Adrenal gland (tissue), 12 donors: ENCODE measurements around the gene NUP42. TPM values are rescaled to one million over a fixed set of nuclear protein-coding genes. Genes with fewer than 3 reads are reported as not detected.
A peak's percentile ranks its signal among the peaks of the same experiment; 100 is the strongest.

ENCODE experiments used
- DNase-seq, 7 donors: peaks; one replicate each; pipeline ENCODE4 v3.0.0-alpha.2; 2019 to 2020
- H3K27ac ChIP-seq, 5 donors: fragments of 200-600 bp; sonication (generic) in 4 of 5; 1 replicate in 3 of 5; 2 replicates in 2 of 5; pipeline versions ENCODE4 v1.5.1 to v1.8.0; 2016 to 2020; ENCODE audit warnings: mild to moderate bottlenecking in 1 of 5
- H3K27me3 ChIP-seq: fragments of 200-600 bp; 2 replicates; pipeline ENCODE4 v1.8.0; 2021
- H3K36me3 ChIP-seq, 2 donors: fragments of 200-600 bp; replicated peaks in 1 of 2; 1 replicate in 1 of 2; 2 replicates in 1 of 2; pipeline versions ENCODE4 v1.5.1 to v1.8.0; 2018 to 2022
- H3K4me1 ChIP-seq, 2 donors: fragments of 200-600 bp; replicated peaks in 1 of 2; 1 replicate in 1 of 2; 2 replicates in 1 of 2; pipeline versions ENCODE4 v1.5.1 to v1.8.0; 2018 to 2021
- H3K4me3 ChIP-seq, 4 donors: fragments of 200-600 bp; sonication (generic) in 3 of 4; one replicate each; pipeline ENCODE4 v1.5.1; 2016 to 2018
- H3K9me3 ChIP-seq, 3 donors: fragments of 200-600 bp; sonication (generic) in 1 of 3; replicated peaks in 1 of 3; 1 replicate in 2 of 3; 2 replicates in 1 of 3; pipeline versions ENCODE4 v1.5.1 to v1.8.0; 2016 to 2021
- POLR2A ChIP-seq, 2 donors: fragments of 450-650 bp; IDR thresholded peaks; one replicate each; pipeline ENCODE4 v1.6.1; 2017; ENCODE audit warnings: antibody characterized with exemption in 2 of 2, mild to moderate bottlenecking in 2 of 2, moderate library complexity in 1 of 2
- WGBS, 4 donors: extraction: QIAGEN DNeasy Blood & Tissue Kit in 2 of 4; methylation state at CpG; one replicate each; pipeline versions ENCODE4 v1.1.5 to v1.1.7; 2013 to 2017; 5-methylcytosine and 5-hydroxymethylcytosine counted together
- intact Hi-C, 2 donors: fragments of 100-400 bp; cut with DNase I; formaldehyde crosslinking; loops; one replicate each; pipeline versions ENCODE4 v1.14.1 to v1.15.0; 2022 to 2023
- polyA plus RNA-seq, 3 donors: library from polyadenylated mRNA; stranded (reverse); fragments of 200-250 nt in 2 of 3; fragments of 350-450 nt in 1 of 3; fragmentation: Illumina TruSeq in 1 of 3; extraction: RNeasy Lipid Tissue Mini Kit (QIAGEN cat#74804) in 1 of 3; gene quantifications; one replicate each; pipeline ENCODE4 v1.2.3, GENCODE V29; 2013 to 2014
- total RNA-seq, 9 donors: library from RNA; depleted of rRNA in 4 of 9; stranded (reverse); fragments of >200 nt in 4 of 9; fragments of 120-200 nt in 1 of 9; fragmentation: NEBNext Ultra II Directional in 1 of 9; extraction: Animal tissue kit (Norgen Biotek cat#: 25700) in 1 of 9; gene quantifications; one replicate each; pipeline versions ENCODE4 v1.1.0 to v1.2.4, GENCODE V29; 2013 to 2023
- TF ChIP-seq, protein P1 (sequence below), 6 experiments: fragments of 450-650 bp in 4 of 6; fragments of 200-600 bp in 2 of 6; sonication (generic) in 1 of 6; IDR thresholded peaks; 1 replicate in 5 of 6; 2 replicates in 1 of 6; pipeline versions ENCODE4 v1.5.1 to v1.8.0; 2016 to 2021; ENCODE audit warnings: antibody characterized with exemption in 6 of 6, mild to moderate bottlenecking in 2 of 6, moderate library complexity in 1 of 6
- donor health status: healthy with polysubstance abuse.
- donor health status: Bipolar disorder and iron deficiency.
- donor health status: DM: yes; HTN: yes; CAD: no.
- donor health status: DM: no; HTN: no; CAD: no.
- donor health status: DM: no; HTN: no; CAD: no.
- donor health status: DM: yes; HTN: yes; CAD: no.

NUP42 gene
- total and polyA plus RNA-seq, 12 donors: 20.6 to 56.2 (median 32.7) TPM

DNA sequence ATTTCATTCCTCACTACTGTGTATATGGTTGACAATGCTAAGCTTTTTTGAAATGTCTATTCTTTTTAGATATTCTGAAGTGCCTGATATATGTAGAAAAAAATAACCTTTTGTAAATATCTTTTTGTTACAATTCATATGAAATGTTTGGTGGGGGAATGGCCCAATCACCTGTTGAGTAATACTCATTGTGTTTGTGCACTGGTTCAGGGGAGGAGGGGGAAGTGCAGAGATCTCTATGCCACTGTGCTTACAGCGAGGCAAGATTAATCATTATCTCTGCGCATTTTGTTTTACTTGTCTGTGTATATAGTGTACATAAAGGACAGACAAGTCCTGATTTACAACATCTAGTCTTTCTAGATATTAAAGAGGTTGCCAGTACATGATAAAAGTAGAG, 25.2 kb downstream of the NUP42 start:
- intact Hi-C loops: no loop called here
- Histone ChIP-seq H3K27ac (no peak overlapping the region), H3K9me3 (no peaks in the 10 kb centered on the region), H3K27me3 (no peaks in the 10 kb centered on the region), H3K4me3 (no peak overlapping the region), H3K4me1 (peaks cover 0 to 4% of the 10 kb centered on the region in 2 donors), H3K36me3 (no peaks in the 10 kb centered on the region)
- 76 to 88% (median 81%) methylated on average over 2 of the region's 2 CpGs for WGBS, 4 donors
- DNase-seq: no peak
- TF ChIP-seq, protein P1, sequence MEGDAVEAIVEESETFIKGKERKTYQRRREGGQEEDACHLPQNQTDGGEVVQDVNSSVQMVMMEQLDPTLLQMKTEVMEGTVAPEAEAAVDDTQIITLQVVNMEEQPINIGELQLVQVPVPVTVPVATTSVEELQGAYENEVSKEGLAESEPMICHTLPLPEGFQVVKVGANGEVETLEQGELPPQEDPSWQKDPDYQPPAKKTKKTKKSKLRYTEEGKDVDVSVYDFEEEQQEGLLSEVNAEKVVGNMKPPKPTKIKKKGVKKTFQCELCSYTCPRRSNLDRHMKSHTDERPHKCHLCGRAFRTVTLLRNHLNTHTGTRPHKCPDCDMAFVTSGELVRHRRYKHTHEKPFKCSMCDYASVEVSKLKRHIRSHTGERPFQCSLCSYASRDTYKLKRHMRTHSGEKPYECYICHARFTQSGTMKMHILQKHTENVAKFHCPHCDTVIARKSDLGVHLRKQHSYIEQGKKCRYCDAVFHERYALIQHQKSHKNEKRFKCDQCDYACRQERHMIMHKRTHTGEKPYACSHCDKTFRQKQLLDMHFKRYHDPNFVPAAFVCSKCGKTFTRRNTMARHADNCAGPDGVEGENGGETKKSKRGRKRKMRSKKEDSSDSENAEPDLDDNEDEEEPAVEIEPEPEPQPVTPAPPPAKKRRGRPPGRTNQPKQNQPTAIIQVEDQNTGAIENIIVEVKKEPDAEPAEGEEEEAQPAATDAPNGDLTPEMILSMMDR (IDR thresholded peaks at IDR 0.05): no peak
- no peak for TF ChIP-seq POLR2A (IDR thresholded peaks at IDR 0.05)

- no peaks in the 10 kb centered on the region for H3K27me3 ChIP-seq
- H3K36me3 ChIP-seq: no peaks in the 10 kb centered on the region
- H3K9me3 ChIP-seq: no peaks in the 10 kb centered on the region
- no peak overlapping the region for H3K4me3 ChIP-seq
- intact Hi-C loops: no loop called here
- DNase-seq: no peak
- peaks cover 0 to 4% of the 10 kb centered on the region in 2 donors for H3K4me1 ChIP-seq
- no peak overlapping the region for H3K27ac ChIP-seq
- 64 to 82% (median 77%) methylated on average over 3 of the region's 3 CpGs for WGBS, 4 donors
- TF ChIP-seq, protein P1 (IDR thresholded peaks at IDR 0.05): no peak
- no peak for TF ChIP-seq POLR2A (IDR thresholded peaks at IDR 0.05)
Observed at GRCh38 chr7:23207884-23208283, 26.0 kb downstream of the NUP42 start.

- Histone ChIP-seq H3K36me3 (no peaks in the 10 kb centered on the region), H3K27me3 (no peaks in the 10 kb centered on the region), H3K4me1 (peaks cover 0 to 4% of the 10 kb centered on the region in 2 donors), H3K4me3 (no peak overlapping the region), H3K27ac (no peak overlapping the region), H3K9me3 (no peaks in the 10 kb centered on the region)
- 68 to 72% (median 70%) methylated on average over 4 of the region's 4 CpGs for WGBS, 4 donors
- intact Hi-C loops: no loop called here
- TF ChIP-seq POLR2A (IDR thresholded peaks at IDR 0.05): no peak
- TF ChIP-seq, protein P1 (IDR thresholded peaks at IDR 0.05): no peak
- no peak for DNase-seq
Observed at GRCh38 chr7:23208316-23208715, 26.5 kb downstream of the NUP42 start.

GRCh38 chr7:23210506-23210905, 28.7 kb downstream of the NUP42 start:
- H3K9me3 ChIP-seq: no peaks in the 10 kb centered on the region
- no peaks in the 10 kb centered on the region for H3K27me3 ChIP-seq
- H3K4me3 ChIP-seq: no peak overlapping the region
- 60 to 72% (median 63%) methylated on average over 2 of the region's 2 CpGs for WGBS, 4 donors
- no peaks in the 10 kb centered on the region for H3K36me3 ChIP-seq
- intact Hi-C loops: no loop called here
- peaks cover 0 to 4% of the 10 kb centered on the region in 2 donors for H3K4me1 ChIP-seq
- TF ChIP-seq, protein P1 (IDR thresholded peaks at IDR 0.05): no peak
- no peak for TF ChIP-seq POLR2A (IDR thresholded peaks at IDR 0.05)
- no peak overlapping the region for H3K27ac ChIP-seq
- peak in 1 of 7 donors; percentile 7 for DNase-seq
